Loucy (cell line): ENCODE data around the gene SIL1.

Experiments used
- H2AFZ ChIP-seq: fragments of 200-600 bp; sonication (generic); 2 replicates; pipeline ENCODE4 v1.6.0; 2016; ENCODE audit warnings: antibody characterized with exemption, mild to moderate bottlenecking, low read length, moderate library complexity
- H3F3A ChIP-seq: fragments of 200-600 bp; 2 replicates; pipeline ENCODE4 v1.6.0; 2016; ENCODE audit warnings: antibody characterized with exemption, low read depth, mild to moderate bottlenecking
- H3K27me3 ChIP-seq: fragments of 200-600 bp; sonication (generic); 2 replicates; pipeline ENCODE4 v1.6.1; 2014; ENCODE audit warnings: low read length, mild to moderate bottlenecking; ENCODE audit not compliant: insufficient read depth, poor library complexity, severe bottlenecking
- H3K36me3 ChIP-seq: fragments of 200-600 bp; sonication (generic); 2 replicates; pipeline ENCODE4 v1.6.1; 2016; ENCODE audit warnings: low read length; ENCODE audit not compliant: insufficient read depth
- H3K4me1 ChIP-seq: fragments of 200-600 bp; sonication (generic); 2 replicates; pipeline ENCODE4 v1.5.1; 2014; ENCODE audit warnings: low read length, mild to moderate bottlenecking; ENCODE audit not compliant: insufficient read depth, poor library complexity, severe bottlenecking
- H3K4me2 ChIP-seq: fragments of 200-600 bp; sonication (generic); 2 replicates; pipeline ENCODE4 v1.6.0; 2014; ENCODE audit warnings: antibody characterized with exemption, low read length, low read depth, mild to moderate bottlenecking; ENCODE audit not compliant: poor library complexity, severe bottlenecking
- H3K4me3 ChIP-seq: fragments of 200-600 bp; sonication (generic); 2 replicates; pipeline ENCODE4 v1.5.1; 2014; ENCODE audit warnings: low read length, mild to moderate bottlenecking, mixed read lengths; ENCODE audit not compliant: poor library complexity, severe bottlenecking
- H3K79me2 ChIP-seq: fragments of 200-600 bp; sonication (generic); 2 replicates; pipeline ENCODE4 v1.6.1; 2014; ENCODE audit warnings: low read length; ENCODE audit not compliant: insufficient read depth
- H3K9ac ChIP-seq: fragments of 200-600 bp; sonication (generic); 2 replicates; pipeline ENCODE4 v1.6.0; 2014; ENCODE audit warnings: mild to moderate bottlenecking, low read depth, low read length, moderate library complexity; ENCODE audit not compliant: poor library complexity, severe bottlenecking
- H3K9me2 ChIP-seq: fragments of 200-600 bp; sonication (generic); replicated peaks from 2 replicates; pipeline ENCODE4 v1.6.1; 2016; ENCODE audit warnings: low read depth, low read length, mixed read lengths
- H3K9me3 ChIP-seq: fragments of 200-600 bp; sonication (generic); 2 replicates; pipeline ENCODE4 v1.6.1; 2014; ENCODE audit warnings: mild to moderate bottlenecking, antibody characterized with exemption, low read length, low read depth; ENCODE audit not compliant: insufficient read depth
- H4K20me1 ChIP-seq: fragments of 200-600 bp; sonication (generic); 2 replicates; pipeline ENCODE4 v1.6.0; 2014; ENCODE audit warnings: antibody characterized with exemption, low read length, mild to moderate bottlenecking; ENCODE audit not compliant: insufficient read depth, poor library complexity, severe bottlenecking
- EZH2phosphoT487 ChIP-seq: fragments of 200-600 bp; IDR thresholded peaks from 2 replicates; pipeline ENCODE4 v1.6.1; 2018; ENCODE audit warnings: antibody characterized with exemption, mild to moderate bottlenecking, moderate library complexity, borderline replicate concordance
- TF ChIP-seq, protein P1 (sequence below): fragments of 200-600 bp; sonication (generic); conservative IDR thresholded peaks from 2 replicates; pipeline ENCODE4 v1.5.1; 2014; ENCODE audit warnings: mild to moderate bottlenecking, antibody characterized with exemption, low read length

Gene SIL1

DNA sequence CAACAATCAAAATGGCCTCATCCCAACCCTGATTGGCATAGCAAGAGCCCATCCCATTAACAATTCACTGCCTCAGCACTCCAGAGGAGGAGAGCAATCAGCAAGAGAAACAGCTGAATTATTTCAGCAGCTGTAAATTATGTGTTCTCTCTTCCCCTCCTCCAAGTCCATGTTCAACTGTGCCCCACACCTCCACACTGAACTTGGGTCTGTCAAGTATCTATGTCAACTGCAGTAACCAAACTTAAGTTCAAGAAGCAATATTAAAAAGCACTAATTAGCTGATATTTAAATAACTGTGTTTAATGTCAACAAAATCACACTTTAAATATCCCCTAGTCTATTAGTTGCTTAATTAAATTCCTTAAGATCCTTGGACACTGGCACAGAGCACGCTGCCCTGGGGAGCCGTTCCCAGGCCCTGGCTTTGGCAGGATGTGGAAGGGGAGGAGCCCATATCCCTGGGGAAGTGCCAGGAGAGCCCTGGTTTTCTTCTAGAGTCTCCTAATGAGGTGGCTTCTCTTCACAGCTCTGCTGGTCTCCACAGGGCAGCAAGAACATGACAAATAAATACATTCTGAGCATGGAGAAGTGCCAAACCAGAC, 50.6 kb downstream of the SIL1 start:
- peaks cover 18% of the 10 kb centered on the region for H3K4me1 ChIP-seq
- no peak overlapping the region for H3K4me2 ChIP-seq
- no peaks in the 10 kb centered on the region for H3K9me2 ChIP-seq
- H3K27me3 ChIP-seq: no peaks in the 10 kb centered on the region
- TF ChIP-seq EZH2phosphoT487: no peak
- TF ChIP-seq, protein P1, sequence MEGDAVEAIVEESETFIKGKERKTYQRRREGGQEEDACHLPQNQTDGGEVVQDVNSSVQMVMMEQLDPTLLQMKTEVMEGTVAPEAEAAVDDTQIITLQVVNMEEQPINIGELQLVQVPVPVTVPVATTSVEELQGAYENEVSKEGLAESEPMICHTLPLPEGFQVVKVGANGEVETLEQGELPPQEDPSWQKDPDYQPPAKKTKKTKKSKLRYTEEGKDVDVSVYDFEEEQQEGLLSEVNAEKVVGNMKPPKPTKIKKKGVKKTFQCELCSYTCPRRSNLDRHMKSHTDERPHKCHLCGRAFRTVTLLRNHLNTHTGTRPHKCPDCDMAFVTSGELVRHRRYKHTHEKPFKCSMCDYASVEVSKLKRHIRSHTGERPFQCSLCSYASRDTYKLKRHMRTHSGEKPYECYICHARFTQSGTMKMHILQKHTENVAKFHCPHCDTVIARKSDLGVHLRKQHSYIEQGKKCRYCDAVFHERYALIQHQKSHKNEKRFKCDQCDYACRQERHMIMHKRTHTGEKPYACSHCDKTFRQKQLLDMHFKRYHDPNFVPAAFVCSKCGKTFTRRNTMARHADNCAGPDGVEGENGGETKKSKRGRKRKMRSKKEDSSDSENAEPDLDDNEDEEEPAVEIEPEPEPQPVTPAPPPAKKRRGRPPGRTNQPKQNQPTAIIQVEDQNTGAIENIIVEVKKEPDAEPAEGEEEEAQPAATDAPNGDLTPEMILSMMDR: no peak
- no peaks in the 10 kb centered on the region for H4K20me1 ChIP-seq
- H3K4me3 ChIP-seq: no peak overlapping the region
- no peak overlapping the region for H3K9ac ChIP-seq
- H3K79me2 ChIP-seq: no peaks in the 10 kb centered on the region
- no peaks in the 10 kb centered on the region for H3F3A ChIP-seq
- no peak overlapping the region for H2AFZ ChIP-seq
- no peaks in the 10 kb centered on the region for H3K9me3 ChIP-seq
- no peaks in the 10 kb centered on the region for H3K36me3 ChIP-seq

DNA sequence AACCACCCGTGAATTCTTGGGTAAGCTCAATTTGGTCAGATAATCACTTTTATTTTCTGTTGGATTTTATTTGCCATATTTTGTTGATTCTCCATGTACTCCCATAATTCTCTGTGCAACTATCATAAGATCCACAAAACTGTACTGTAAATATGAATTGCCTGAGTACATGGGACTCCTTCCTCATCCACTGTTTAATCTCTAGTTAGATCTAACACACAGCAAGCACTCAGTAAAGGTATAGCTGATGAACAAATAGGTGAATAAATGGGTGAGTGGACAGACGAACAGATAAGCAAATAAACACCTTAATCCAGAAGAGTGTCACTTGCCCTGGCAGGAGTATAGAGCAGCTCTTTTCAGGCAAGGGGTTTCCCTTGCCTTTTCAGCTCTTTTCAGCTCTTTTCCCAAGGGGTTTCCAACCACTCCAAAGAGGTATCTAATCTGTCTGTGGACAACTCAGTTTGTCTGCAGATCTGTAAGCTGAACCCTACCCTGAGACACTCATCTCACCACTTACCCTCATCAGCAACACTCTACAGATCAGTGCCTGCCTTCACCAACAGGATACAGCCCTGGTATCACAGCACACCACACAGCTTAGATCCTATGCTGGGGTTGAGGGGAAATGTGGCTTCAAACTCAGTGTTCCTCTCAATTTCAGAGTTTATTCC, 51.2 kb downstream of the SIL1 start:
- Histone ChIP-seq H3K9me2 (no peaks in the 10 kb centered on the region), H3K9ac (no peak overlapping the region), H3K4me1 (peaks cover 18% of the 10 kb centered on the region), H2AFZ (no peak overlapping the region), H3K9me3 (no peaks in the 10 kb centered on the region), H3K27me3 (no peaks in the 10 kb centered on the region), H3F3A (no peaks in the 10 kb centered on the region), H3K36me3 (no peaks in the 10 kb centered on the region), H3K4me3 (no peak overlapping the region), H4K20me1 (no peaks in the 10 kb centered on the region), H3K79me2 (no peaks in the 10 kb centered on the region), H3K4me2 (no peak overlapping the region)
- TF ChIP-seq, protein P1: no peak
- no peak for TF ChIP-seq EZH2phosphoT487

DNA sequence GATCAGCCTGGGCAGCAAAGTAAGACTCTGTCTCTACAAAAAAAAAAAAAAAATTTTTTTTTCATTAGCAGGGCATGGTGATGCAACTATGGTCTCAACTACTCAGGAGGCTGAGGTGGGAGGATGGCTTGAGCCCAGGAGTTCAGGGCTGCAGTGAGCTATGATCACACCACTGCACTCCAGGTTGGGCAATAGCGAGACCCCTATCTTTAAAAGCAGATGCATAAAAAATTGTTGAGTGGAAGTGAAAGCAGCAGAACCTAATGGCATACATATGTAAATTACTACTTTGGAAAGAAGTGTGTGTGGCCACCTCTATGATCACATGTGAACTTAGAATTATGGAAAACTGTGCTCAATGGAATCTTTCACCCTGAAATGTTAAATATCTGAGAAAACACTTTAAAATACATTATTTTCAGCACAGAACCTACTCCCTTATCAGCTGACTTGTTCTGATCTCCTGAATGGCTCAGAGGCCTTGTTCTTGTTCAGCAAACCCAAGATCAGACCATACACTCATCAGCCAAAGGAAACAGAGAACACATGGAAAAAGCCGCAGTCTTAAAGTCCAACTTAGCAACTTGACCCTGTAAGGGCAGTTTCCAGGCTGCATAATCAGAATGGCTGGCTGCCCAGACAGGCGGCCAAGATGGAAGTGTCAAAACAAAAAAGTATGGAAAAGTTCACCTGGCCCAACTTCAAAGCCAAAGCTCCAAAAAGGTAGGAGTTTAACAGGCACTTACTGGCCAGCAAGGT, 56.5 kb downstream of the SIL1 start:
- H3K9ac ChIP-seq: no peak overlapping the region

More for the DNA sequence above, 56.5 kb downstream of the SIL1 start:
- Histone ChIP-seq H3K4me2 (no peak overlapping the region), H3K9me2 (no peaks in the 10 kb centered on the region), H4K20me1 (no peaks in the 10 kb centered on the region), H3F3A (no peaks in the 10 kb centered on the region), H3K79me2 (no peaks in the 10 kb centered on the region), H2AFZ (no peak overlapping the region), H3K27me3 (no peaks in the 10 kb centered on the region), H3K4me3 (no peak overlapping the region), H3K36me3 (no peaks in the 10 kb centered on the region), H3K4me1 (peaks cover 13% of the 10 kb centered on the region), H3K9me3 (no peaks in the 10 kb centered on the region)
- TF ChIP-seq, protein P1: no peak
- TF ChIP-seq EZH2phosphoT487: no peak
